Bronchial epithelial cell (primary cell): ENCODE results near the gene TENT4B. TPM values are rescaled to one million over a fixed set of nuclear protein-coding genes. Genes with fewer than 3 reads are reported as not detected.
"Not testable (repeated sequence)": the region's sequence is repeated elsewhere in the genome, so short reads cannot be mapped to it uniquely, and the experiment has no call there.

Experiments used
- DNase-seq: peaks from one replicate; pipeline ENCODE4 v3.0.0-alpha.2; 2010; ENCODE audit warnings: low read depth
- FAIRE-seq: peaks from 2 replicates; lab custom pipeline; 2011; peaks lifted over from hg19 to GRCh38; lab: Jason Lieb, UNC
- H3K27me3 ChIP-seq: 2 replicates; pipeline ENCODE4 v1.5.1; 2011; ENCODE audit warnings: low read length; ENCODE audit not compliant: control insufficient read depth, insufficient read depth
- H3K36me3 ChIP-seq: 2 replicates; pipeline ENCODE4 v1.5.1; 2011; ENCODE audit warnings: low read length; ENCODE audit not compliant: control insufficient read depth, insufficient read depth
- H3K4me3 ChIP-seq: 2 replicates; pipeline ENCODE4 v1.5.1; 2011; ENCODE audit warnings: mild to moderate bottlenecking, low read depth, low read length, control low read depth
- CTCF ChIP-seq: IDR thresholded peaks from 2 replicates; pipeline ENCODE4 v1.5.1; 2011; ENCODE audit warnings: mild to moderate bottlenecking, moderate library complexity, low read length, control low read depth, inconsistent platforms; ENCODE audit not compliant: insufficient read depth, severe bottlenecking
- total RNA-seq: library from RNA; depleted of rRNA; stranded (reverse); fragments of >200 nt; gene quantifications from 2 replicates; pipeline ENCODE4 v1.2.1, GENCODE V29; 2014

The TENT4B gene
- total RNA-seq, 1 donor from 2014 or later: 9.2 TPM

DNA sequence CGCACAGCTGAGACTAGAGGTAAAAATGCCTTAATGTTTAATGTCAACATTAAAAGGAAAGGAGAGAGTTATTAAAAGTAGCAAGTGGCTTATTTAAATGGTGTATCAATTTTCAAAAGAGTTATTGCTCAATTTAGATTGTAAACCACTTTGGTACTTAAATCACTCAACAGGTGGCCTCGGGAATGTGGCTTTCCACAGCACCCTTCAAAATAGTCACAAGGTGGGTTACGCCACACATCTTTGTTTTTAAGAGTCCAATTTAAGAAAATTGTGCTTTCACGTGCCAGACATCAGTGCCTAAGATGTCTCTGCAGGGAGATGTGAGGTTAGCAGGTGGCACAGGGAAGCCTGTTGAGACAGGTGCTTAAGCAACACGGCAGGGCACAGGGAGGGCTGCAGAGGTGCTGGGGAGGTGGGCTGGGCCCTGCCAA, 85.8 kb downstream of the TENT4B start:
- Histone ChIP-seq H3K36me3 (no peaks in the 10 kb centered on the region), H3K4me3 (no peak overlapping the region), H3K27me3 (no peaks in the 10 kb centered on the region)
- no peak for DNase-seq
- no peak for FAIRE-seq
- TF ChIP-seq CTCF: no peak

DNA sequence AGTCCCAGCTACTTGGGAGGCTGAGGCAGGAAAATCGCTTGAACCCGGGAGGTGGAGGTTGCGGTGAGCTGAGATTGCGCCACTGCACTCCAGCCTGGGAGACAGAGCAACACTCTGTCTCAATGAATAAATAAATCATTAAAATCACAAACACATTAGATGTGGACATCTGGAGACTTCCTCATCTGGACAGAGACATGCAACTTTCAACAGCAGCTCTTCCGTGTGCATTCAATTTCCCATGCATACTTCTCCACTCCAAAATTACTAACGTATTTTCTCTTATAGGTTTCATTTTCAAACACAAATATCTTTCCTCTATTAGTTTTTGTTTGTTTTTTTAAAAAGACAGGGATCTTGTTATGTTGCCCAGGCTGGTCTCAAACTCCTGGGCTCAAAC, 89.9 kb downstream of the TENT4B start:
- DNase-seq, H3K4me3 ChIP-seq, H3K36me3 ChIP-seq, H3K27me3 ChIP-seq, FAIRE-seq: not testable (repeated sequence)

GRCh38 chr16:50244140-50244503, 91.0 kb downstream of the TENT4B start:
- no peaks in the 10 kb centered on the region for H3K36me3 ChIP-seq
- H3K4me3 ChIP-seq: no peak overlapping the region
- no peak for TF ChIP-seq CTCF
- H3K27me3 ChIP-seq: no peaks in the 10 kb centered on the region
- DNase-seq: peak; percentile 62
- FAIRE-seq: peak; percentile 77

- no peak for FAIRE-seq
- Histone ChIP-seq H3K27me3 (no peaks in the 10 kb centered on the region), H3K36me3 (no peaks in the 10 kb centered on the region), H3K4me3 (peak overlapping the region; percentile 65)
- no peak for TF ChIP-seq CTCF
- DNase-seq: peak; percentile 11
Observed at GRCh38 chr16:50244504-50245416, 91.7 kb downstream of the TENT4B start.

DNA sequence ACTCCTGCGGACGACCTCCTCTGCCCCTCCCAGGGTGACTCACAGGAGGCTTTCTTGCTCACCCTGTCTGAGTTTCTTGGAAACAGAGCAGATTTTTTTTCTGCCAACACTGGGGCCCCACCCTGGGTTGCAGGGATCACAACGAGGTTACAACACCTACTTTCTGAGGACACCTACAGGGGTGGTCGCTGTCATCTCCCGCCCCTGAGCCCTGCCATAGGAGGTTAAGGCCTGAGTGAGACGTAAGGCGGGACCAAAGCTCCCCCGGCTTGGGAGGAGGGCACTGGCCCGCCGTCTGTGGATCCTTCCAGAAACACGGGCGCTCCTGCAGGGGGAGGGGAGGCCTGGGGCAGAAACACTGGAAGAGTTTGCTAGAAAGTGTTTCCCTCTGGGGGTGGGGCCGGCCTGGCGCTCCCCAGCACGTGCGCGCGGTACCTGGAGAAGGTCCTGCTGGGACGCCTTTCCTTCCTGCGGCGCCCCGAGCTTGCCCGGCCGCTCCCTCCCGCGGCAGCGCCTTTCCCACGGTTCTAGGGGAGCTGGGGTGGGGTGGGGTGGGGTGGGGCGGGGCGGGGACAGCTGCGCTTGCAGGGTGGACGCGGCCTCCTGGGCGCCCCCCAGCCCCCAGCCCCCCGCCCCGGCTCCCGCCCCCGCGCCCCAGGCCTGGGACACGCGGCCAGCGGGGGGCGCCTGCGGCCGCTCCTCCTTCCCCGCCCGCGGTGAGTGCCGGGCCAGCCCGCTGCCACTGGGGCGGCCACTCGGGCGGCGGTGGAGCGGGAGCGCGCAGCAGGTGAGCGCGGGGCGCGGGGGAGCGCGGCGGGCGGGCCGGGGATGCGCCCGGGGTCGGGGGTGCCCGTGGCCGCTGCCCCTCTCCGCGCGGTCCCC, 92.6 kb downstream of the TENT4B start:
- Histone ChIP-seq H3K36me3 (no peaks in the 10 kb centered on the region), H3K4me3 (peak overlapping the region; percentile 65), H3K27me3 (no peaks in the 10 kb centered on the region)
- TF ChIP-seq CTCF: no peak
- FAIRE-seq (no peak), DNase-seq (peak; percentile 91)
